HPDE6-E6E7 (cell line): ENCODE results near the gene ZNRF3.
"Not testable (repeated sequence)": the region's sequence is repeated elsewhere in the genome, so short reads cannot be mapped to it uniquely, and the experiment has no call there.

ENCODE experiments used
- DNase-seq: peaks from one replicate; pipeline ENCODE4 v3.0.0; 2011; ENCODE audit warnings: missing footprints; ENCODE audit errors: extremely low spot score

The ZNRF3 gene

GRCh38 chr22:29032014-29032475, 148.7 kb downstream of the ZNRF3 start:
- no peak for DNase-seq

GRCh38 chr22:29032584-29032983, 149.2 kb downstream of the ZNRF3 start:
- no peak for DNase-seq

GRCh38 chr22:29037340-29037932, 154.1 kb downstream of the ZNRF3 start:
- no peak for DNase-seq

- no peak for DNase-seq
Observed at GRCh38 chr22:29039148-29039547, 155.8 kb downstream of the ZNRF3 start.

GRCh38 chr22:29039684-29040083, 156.3 kb downstream of the ZNRF3 start:
- DNase-seq: not testable (repeated sequence)

- DNase-seq: peak; percentile 33
Observed at GRCh38 chr22:29040385-29041275, 157.3 kb downstream of the ZNRF3 start.

- DNase-seq: no peak
Observed at GRCh38 chr22:29041408-29041807, 158.0 kb downstream of the ZNRF3 start.

- no peak for DNase-seq
Observed at GRCh38 chr22:29043906-29044575, 160.7 kb downstream of the ZNRF3 start.

- DNase-seq: peak; percentile 48
Observed at GRCh38 chr22:29044657-29045176, 161.3 kb downstream of the ZNRF3 start.

GRCh38 chr22:29048822-29049654, 165.7 kb downstream of the ZNRF3 start:
- DNase-seq: no peak

- no peak for DNase-seq
Observed at GRCh38 chr22:29049655-29050263, 166.4 kb downstream of the ZNRF3 start.

GRCh38 chr22:29050457-29050856, 167.1 kb downstream of the ZNRF3 start:
- no peak for DNase-seq

GRCh38 chr22:29053048-29053702, 169.8 kb downstream of the ZNRF3 start:
- DNase-seq: no peak

- no peak for DNase-seq
Observed at GRCh38 chr22:29054251-29054767, 170.9 kb downstream of the ZNRF3 start.

GRCh38 chr22:29055192-29055830, 171.9 kb downstream of the ZNRF3 start:
- DNase-seq: no peak

GRCh38 chr22:29056472-29056871, 173.1 kb downstream of the ZNRF3 start:
- no peak for DNase-seq

GRCh38 chr22:29060251-29060869, 177.0 kb downstream of the ZNRF3 start:
- DNase-seq: no peak

- DNase-seq: no peak
Observed at GRCh38 chr22:29060931-29061330, 177.6 kb downstream of the ZNRF3 start.

GRCh38 chr22:29061773-29062172, 178.4 kb downstream of the ZNRF3 start, which contains the start of gene C22orf31:
Gene C22orf31 (minus strand): TSS chr22:29061831. CDS start chr22:29061792, 39 bp downstream.
- no peak for DNase-seq
